ENCODE measurements around the gene SPG11.

SPG11 gene

GRCh38 chr15:44516436-44516835 is 147.0 kb downstream of the SPG11 start:
- no peak for DNase-seq
